NCI-H524 treated with DMSO at 0.1 percent for 48 hours (cell line): Measurements from ENCODE around the gene EDN2.

Experiments used
- DNase-seq: peaks from one replicate; lab custom pipeline; 2025; lab: John Stamatoyannopoulos, UW

Gene EDN2

DNA sequence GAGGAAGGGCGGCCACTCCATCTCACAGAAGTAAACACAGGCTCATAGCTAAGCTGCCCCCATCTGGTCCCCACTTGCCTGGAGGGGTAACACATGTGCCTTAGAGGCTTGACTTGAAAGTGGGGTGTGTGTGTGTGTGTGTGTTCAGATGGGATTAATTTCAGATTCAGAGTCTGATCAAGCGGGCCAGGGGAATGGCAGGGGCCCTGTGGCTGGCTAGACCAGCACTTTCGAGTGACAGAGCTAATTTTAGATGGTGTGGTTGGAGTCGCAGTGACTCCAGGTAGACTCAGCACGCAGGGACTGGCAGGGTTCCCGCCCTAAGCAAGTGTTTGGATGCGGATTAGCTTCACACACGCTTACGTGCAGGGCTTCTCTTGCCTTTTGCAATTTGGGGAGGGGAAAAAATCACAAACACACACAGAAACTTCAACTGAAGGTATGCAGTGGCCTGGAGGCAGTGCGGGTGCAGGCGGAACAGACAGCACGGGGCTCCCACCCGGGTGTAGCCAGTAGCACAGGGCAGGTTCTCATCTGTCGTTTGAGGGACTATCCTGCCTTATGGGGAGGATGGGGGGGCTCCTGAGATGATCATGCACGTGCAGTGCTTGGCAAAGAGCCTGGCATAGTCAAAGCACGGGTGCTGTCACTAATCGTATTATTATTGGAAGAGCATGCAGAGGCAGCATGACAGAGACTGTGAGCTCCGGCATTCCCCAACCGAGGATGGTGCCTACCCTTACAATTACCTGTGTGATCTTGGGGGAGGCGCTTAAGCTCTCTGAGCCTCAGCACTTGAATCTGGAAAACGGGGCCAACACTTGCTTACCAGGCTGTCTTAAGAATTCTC, 1.3 kb downstream of the EDN2 start:
- peak; percentile 97 for DNase-seq

DNA sequence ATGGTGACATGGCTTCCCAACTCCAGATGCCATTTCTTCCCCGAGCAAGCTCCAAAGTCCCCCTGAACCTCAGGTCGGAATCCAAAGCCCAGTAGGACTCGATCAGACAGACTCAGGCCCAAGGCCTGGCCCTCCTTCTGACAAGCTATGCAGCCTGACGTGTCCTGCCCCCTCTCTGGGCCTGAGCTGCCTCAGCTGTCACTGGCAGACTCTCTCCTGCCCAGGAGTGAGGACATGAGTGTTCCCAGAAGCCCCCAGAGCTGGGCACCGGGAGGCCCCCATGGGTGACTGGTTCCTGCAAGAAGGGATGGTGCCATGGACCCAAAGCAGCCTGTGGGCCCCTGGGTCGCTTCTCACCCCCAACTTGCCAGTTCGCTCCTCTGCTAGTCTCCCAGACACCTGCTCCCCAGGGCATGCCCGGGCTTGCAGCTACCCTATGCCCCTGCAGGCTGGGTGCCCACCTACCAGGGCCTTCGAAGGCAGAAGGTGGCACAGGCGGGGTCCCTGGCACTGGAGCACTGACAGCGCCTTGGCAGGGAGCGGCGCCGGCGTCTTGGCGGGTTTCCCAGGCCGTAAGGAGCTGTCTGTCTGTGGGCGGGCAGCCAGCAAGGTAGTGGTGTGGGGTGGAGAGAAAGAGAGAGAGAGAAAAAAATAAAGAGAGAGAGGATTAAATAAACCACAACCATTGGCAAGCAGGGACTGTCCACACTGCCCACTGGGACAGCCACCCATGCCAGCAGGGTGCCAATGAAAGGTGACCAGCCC, 2.3 kb downstream of the EDN2 start:
- peak; percentile 14 for DNase-seq

DNA sequence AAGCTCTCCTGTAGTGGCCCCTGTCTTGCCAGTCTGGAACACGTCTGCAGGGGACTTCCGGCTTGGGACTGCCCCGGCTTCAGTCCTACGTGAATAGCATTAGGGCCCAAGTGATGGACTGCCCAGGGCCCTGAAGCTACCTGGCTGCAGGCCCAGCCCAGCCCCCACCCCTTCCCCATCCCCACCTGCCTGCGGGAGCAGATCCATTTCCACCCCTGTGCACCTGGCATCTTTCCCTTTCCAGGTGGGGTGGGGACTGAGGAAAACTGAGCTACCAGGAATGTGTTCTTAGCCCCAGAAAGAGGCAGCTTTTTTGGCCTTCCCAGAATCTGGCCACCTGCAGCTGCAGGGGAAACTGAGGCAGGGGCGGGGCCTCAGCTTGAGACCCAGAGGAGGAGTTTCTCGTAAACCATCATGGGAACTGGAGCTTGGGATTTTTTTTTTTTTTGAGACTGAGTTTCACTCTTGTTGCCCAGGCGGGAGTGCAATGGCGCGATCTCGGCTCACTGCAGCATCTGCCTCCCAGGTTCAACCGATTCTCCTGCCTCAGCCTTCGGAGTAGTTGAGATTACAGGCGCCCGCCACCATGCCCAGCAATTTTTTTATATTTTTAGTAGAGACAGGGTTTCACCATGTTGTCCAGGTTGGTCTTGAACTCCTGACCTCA, 3.2 kb downstream of the EDN2 start:
- DNase-seq: no peak

DNA sequence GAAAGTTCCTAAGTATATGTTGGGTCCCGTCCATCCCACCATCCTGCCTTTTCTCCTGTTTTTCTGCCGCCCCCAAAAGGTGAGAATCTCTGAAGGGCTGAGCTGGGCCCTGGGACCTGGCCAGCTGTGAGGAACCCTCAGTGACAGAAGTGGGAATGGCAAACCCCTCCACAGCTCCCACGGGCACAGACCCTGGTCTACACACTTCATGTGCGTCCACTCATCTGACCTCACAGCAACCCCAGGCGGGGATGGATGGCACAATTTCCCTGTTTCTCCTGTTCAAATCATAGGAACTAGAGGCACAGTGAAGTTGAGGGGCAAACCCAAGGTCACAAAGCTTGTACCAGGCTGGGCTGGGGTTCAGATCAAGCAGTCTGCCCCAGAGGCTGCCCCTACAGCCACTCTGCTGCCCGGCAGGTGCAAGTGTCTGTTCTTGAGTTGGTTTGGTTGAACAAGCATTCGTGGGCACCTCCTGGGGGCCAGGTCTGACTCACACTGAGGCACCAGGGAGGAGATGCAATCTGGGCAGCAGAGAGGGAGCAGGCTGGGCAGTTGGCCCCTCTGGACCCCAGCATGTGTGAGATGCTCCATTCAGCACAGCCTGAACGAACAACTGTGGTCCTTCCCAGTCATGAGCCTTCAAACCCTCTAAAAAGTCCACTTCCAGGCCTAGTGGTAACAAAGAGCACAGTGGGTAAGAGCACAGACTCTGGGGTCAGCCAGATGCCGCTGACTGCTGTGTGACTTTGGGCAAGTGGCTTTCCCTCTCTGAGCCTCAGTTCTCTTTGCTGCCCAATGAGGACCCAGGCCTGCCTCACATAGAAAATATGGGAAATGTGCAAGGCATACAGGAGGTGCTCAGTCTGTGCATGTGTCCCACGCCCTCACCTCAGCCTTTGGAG, 4.0 kb downstream of the EDN2 start:
- no peak for DNase-seq

DNA sequence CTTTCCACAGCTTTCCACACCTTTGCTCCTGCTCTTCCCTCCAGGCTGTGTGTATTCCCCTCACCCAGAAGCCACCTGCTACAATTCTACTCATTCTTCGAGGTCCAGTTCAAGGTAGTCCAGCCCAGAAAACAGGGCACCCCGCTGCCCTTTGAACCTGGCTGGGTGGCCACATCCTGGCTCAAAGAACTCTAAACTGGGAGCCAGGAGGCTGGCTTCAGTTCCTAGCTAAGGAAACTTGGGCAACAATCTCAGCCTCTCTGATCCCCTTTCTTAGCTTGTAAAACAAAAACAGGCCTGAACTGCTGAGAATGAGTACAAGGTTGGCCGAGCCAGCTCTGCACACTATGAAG, 4.7 kb downstream of the EDN2 start:
- DNase-seq: no peak

DNA sequence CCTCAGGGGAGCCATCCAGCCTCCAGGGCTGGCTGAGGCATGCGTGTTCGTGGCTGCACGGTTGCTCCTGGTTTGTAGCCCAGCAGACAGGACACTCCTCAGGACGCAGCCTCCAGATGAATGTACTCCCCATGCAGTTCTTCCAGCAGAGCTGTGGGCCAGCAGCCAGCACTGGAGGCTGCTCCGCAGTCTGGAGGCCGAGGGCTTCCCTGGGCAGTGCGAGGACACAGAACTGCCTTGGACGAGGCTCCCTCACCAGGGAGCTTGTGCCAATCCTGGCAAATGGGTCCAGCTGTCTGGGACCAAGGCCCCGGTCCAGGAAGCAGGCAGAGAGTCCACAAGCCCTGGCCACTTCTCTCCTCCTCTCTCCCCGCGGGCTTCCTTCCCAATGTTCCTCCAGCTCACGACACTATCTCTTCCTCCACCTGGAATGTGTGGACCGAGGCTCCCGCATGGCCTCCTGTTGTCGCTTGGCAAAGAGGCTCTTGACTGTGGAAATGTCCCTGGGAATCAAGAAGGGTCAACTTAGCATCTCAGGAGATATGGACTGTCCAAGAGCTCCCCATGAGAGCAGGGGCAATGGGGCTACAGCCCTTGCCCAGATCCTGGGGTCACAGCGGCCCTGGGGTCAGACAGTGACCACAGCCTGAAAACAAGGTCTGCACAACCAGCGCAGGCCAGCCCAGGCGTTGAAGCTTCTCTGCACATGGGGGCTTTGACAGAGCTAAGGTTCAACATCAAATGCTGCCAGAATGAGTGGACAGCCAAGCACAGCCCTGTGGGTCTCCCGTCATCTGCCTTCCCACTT, 5.3 kb downstream of the EDN2 start:
- no peak for DNase-seq

DNA sequence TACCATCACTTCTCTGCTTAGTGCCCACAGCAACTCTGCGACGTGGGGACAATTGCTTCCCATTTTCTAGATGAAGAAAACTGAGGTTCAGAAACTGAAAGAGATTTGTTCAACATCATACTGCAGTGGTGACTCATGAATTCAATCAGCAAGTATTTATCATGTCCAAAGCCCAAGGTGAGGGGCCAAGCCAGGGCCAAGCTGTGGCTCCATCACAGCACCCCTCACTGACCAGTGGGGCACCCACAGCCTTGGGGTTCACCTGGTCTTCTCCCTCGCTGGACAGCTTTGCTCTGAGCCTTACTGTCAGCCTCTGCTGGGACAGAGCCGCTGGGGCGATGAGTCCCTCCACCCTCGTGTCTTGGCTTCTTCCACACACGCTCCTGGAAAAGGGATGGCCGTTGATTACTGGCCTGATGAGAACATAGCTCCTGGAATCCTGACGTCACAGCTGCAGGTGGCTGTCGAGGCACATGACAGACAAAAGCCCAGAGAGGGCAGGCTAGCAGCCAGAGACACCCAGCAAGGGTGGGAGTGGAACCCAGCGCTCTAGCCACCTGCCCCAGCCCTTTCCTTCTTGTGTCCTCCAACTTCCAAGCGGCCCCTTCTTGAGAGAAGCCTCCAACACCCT, 6.2 kb downstream of the EDN2 start:
- no peak for DNase-seq

DNA sequence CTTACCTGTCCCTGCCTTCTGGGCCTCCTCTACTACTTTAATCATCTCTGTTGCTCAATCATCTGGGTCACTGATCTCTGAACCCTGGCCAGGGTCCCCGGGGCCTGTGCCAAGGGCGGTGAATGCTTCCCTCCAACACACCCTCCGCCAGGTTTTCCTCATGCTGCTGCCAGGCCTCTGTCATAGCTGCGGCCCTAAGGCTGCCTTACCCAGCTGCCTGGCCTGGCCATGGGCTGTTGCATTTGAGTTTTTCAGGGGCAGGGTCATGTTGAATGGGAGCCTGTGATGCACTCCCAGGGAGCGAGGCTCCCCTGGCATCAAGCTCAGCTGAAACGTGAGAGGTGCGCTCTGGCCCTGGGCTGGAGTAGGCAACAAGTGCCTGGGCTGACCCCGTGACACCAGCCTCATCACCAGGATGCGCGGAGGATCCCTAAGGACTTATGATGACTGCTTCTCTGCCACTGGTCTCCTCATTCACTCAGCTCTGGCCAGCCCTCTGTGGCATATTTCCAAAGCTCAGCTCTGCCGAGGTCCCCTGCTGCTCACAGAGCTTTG, 7.6 kb downstream of the EDN2 start:
- no peak for DNase-seq

DNA sequence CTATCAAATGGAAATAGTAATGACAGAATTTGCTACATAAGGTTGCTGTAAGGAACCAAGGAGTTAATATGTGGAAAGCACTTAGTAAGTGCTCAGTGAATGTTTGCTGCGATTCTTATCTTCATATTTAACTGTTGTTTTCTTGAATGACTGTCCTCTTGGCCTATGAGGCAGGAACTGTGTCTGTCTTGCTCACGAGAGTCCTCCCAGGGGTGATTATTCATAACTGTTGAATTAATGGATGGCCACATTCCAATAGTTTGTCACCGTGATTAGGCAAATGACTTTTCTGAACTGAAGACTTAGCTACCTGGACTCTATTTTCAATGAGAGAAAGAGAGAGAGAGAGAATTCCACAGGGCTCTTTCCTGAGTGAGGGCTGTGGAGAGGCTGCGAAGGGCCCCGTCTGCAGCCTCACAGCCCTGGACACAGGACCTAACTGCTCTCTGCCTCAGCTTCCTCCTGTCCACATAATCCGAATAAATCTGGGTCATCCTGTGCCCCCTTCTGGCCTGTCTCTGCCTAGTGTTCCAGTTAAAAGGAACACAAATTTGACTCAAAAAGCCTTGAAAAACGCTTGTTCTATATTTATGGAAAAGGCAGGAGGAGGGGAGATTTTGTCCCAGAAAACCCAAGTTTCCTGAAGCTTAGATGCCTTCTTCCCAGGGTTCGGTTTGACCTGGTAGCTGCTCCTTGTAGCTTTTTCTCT, 8.5 kb downstream of the EDN2 start:
- DNase-seq: no peak

DNA sequence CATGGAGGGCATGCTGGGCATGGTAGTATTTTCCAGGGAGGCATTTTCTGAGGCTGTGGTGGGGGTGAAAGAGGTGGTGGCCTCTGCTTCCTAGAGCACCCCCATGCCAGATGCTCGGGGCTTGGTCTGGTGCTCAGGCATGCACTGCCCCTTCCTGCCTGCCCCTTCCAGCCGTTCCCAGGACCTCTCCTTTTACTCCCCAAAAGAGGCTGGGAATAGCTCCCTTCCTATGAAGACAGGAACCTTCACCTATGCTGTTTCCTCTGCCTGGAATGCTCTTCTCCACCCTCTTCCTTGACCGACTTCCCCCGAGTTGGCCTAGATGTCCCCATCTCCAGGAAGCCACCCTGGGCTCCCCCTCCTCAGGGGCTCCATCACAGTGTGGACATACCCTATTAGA, 9.1 kb downstream of the EDN2 start:
- DNase-seq: no peak

DNA sequence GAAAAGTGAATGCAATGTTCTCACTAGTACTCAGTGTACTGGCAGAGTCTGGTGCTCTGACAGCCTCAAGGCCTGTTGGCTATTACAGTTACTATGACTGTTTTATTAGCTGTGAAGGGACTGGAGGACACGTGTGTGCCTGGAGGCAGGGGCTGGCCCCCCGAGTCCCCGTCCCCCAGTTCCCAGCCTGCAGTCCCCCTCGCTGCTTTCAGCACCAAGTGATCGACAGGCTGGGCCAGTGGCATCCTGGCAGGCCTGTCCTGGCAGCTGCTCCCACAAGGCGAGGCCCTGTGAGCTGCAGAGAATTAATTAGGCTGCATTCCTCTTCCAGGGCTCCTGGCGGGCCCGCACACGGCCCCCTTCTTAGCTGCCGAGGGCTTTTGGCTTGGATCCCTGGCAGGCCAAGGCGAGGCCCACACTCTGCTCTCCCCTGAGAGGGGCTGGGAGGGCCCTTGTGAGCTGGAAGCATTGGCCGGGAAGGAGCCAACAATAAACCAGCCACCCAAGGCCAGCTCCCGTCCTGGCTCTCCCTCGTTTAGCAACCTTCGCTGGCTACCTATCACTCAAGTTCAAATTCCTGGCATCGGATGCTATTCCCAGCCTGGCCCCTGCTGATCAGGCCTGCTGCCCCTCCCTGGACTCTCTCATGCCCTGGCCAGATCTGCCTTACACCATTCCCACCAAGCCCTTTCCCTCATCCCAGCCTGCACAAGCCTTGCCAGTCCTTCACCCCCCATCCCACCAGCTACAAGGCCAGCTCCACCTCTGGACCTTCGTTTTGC, 9.8 kb downstream of the EDN2 start:
- DNase-seq: no peak

DNA sequence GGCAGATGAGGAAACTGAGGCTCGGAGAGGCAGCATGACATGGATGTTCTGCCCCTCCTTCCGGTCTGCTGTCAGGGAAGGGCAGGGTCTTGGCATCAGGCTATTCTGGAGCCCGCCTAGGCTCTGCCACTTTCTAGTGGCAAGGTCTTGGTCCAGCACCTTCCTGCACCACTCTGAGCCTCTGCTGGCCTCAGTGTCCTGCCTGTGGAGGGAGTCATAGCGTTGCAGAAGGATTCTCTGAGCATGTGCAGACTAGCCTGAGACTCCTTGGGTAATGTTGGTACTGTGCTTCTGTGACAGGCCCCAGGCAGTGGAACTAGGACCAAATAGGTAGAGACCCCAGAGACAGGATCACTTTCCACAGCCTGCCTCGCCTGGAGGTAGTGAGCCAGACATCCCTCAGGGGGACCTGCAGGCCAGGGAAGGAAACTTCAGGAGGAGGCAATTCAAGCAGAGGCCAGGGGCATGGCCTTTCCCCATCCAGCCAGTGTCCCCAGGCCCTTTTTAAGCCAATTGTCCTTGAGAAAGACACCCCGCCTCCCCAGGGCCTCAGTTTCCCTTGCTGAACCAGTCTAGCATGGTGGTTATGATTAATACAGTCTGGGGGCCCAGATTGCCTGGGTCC, 10.6 kb downstream of the EDN2 start:
- no peak for DNase-seq

DNA sequence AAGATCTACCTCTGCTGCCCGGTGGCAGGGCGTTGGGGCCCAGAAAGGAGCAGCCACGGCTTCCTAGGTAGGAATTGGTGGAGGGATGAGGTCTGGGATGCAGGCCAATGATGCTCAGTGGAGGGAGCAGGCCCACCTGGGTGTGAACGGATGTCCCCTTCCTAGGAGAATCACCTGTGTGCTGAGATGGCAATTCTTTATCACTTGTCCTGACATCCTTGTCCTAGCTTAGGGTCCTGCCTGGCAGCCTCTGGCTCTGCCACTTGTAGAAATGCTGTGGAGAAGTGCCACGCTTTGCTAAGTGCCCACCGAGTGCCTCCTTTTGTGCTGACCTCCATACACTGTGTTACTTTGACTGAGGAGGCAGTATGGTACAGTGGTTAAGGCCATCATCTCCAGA, 12.8 kb downstream of the EDN2 start:
- no peak for DNase-seq

DNA sequence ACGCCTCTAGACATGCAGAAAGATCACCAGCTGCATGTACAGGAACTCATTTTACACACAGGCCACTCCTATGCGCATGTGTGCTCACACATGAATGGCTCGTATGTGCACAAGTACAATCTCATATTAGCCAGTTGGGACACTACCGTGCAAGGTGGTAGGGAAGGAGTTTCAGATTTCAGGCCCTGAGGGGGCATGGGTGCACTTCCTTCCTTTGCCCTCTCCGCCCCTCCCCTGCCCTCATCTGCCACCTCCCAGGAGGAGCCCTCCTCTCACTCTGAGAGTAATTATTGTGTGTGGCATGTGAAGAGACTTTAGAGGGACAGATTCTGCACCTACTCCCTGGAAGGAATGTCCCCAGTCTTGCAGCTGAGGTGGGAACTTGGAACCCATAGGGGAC, 14.8 kb downstream of the EDN2 start:
- no peak for DNase-seq

DNA sequence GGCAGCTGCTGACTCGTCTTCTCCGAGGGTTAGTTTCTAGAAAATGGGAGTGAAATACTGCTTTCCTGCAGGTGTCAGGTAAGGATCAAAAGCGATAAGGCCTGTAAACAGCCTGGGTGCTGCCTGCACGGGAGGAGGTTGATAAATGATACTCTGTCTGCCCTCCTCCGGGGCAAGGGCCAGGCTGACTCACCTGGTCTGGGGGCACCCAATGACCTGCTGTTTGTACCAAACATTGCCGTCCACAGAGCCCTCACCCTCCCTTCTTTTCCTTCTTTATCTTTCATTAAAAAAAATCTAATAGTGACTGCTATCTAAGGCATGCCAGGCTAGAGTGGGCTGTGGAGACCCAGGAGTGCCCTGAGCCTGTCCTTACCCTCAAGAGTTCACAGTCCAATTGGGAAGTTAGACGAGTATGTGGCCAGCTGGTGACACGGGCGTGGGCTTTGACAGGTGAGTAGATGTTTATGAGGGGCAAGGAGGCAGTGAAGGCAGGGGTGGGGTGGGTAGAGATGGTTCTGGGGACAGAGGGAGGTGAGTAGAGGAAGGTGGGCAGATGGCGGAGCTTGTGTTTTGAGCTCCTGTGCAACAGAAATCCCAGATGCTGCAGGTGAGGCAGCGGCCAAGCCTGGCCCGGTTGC, 16.2 kb downstream of the EDN2 start:
- DNase-seq: no peak

DNA sequence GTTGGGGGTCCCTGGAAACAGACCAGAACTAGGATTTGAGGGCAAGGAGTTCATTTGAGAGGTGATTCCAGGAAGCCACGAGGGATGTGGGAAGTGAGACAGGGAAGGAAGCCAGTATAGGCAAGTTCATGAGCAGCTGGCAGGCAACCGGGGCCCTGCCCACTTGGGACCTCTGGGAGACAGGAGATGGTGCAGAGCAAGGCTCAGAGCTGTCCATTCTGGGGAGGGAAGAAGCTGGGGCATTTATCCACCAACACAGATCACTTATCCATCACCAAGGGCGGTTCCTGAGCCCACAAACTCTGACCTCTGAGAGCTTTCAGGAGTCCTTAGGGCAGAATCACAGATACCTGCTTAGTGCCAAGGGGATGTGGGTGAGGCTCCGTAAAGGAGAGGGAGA, 16.8 kb downstream of the EDN2 start:
- DNase-seq: no peak

DNA sequence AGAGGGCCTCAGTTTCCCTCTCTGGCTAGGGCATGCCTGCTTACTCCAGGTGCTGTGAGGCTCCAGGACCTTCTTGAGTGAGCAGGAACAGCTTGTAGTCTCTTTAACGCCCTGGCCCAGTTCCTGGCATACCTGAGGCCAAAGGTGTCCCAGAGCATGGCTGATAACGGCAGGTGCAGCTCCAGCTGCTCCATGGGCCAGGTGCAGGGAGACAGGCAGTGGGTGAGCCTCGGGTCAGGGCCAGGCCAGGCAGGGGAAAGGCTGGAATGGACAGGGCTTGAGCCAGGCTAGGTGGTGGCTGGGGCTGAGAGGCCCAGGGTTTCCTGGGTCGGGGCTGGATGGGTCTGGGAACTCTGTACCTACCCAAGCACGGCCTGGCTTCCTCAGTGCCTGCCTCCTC, 18.3 kb downstream of the EDN2 start:
- DNase-seq: no peak

DNA sequence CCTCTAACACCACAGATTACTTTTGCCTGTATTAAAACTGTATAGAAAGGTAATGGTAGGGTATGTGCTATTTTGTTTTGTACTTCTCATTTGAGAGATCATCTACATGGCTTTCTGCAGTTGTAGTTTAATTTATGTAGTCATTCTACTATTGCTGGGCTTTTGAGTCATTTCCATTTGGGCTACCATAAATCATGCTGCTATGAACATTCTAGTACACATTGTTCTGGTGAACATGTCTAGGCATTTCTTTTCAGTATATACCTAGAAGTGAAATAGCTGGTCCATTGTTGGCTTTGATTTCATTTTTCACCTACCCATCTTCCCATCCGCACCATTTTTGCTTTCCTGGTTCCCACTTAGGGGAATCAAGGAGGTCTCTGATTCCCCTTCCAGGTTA, 18.7 kb downstream of the EDN2 start:
- DNase-seq: no peak
